ENCODE results near the gene MSH5. TPM values are rescaled to one million over a fixed set of nuclear protein-coding genes. Genes with fewer than 3 reads are reported as not detected.

The MSH5 gene
- total and polyA plus RNA-seq, 9 of the 15 experiments (the other 6 are each of a cell fraction or from before 2014, with no cell fraction given), result 12.5 to 104 (median 46.6) TPM

DNA sequence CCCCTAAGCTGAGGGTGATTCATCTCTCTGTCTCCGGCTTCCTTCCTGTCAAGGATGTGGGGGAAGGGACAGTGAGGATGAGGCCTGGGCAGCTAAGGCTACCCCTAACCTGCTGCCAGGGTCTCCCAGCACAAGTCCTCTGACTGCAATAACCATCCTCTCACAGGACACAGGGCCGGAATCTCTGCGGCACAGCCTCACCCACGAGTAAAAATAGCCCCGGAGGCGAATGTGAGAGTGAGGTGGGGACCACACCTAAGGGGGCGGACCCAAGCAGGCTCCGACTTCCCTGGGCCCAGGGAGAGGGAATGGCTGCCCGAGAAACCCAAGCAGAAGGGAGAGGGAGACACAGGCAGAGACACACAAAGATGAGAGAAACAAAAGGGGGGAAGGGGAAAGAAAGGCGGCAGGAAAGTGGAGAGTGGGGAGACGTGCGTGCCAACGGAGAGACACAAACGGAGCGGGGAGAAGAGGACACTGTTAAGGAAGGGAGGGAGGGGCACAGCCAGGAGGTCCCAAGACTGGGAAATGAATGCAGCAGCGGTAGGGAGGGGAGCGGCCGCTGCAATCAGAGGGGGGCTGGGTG, 4.9 kb upstream of the MSH5 start (continued):
- TF ChIP-seq, protein P1, sequence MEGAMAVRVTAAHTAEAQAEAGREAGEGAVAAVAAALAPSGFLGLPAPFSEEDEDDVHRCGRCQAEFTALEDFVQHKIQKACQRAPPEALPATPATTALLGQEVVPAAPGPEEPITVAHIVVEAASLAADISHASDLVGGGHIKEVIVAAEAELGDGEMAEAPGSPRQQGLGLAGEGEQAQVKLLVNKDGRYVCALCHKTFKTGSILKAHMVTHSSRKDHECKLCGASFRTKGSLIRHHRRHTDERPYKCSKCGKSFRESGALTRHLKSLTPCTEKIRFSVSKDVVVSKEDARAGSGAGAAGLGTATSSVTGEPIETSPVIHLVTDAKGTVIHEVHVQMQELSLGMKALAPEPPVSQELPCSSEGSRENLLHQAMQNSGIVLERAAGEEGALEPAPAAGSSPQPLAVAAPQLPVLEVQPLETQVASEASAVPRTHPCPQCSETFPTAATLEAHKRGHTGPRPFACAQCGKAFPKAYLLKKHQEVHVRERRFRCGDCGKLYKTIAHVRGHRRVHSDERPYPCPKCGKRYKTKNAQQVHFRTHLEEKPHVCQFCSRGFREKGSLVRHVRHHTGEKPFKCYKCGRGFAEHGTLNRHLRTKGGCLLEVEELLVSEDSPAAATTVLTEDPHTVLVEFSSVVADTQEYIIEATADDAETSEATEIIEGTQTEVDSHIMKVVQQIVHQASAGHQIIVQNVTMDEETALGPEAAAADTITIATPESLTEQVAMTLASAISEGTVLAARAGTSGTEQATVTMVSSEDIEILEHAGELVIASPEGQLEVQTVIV (CRISPR knock-in tag; IDR thresholded peaks at IDR 0.05; ENCODE audit: borderline replicate concordance), result no peak
- TF ChIP-seq ZNF507 (tag; conservative IDR thresholded peaks at IDR 0.05) (no peak), ZNF830 (CRISPR knock-in tag; IDR thresholded peaks at IDR 0.05) (0 out of 2 replicates have a peak, but pooled peaks have one; percentile 18), SRSF9 (IDR thresholded peaks at IDR 0.05; ENCODE audit: borderline replicate concordance, low read depth, low read length) (no peak), CAMTA2 (CRISPR knock-in tag; conservative IDR thresholded peaks at IDR 0.05) (no peak), ZBTB8A (IDR thresholded peaks at IDR 0.05; ENCODE audit: partially characterized antibody) (no peak), SRSF3 (IDR thresholded peaks at IDR 0.05; ENCODE audit: insufficient read depth, low read length) (no peak), BACH1 (tag; IDR thresholded peaks at IDR 0.05) (no peak), CEBPB (tag; IDR thresholded peaks at IDR 0.05) (no peak), ZBTB7A (IDR thresholded peaks at IDR 0.05; ENCODE audit: borderline replicate concordance, control insufficient read depth, low read depth, low read length) (no peak), HMGN3 (IDR thresholded peaks at IDR 0.05; ENCODE audit: borderline replicate concordance, extremely low read depth, insufficient read length, low read depth, low read length) (no peak), ILF3 (IDR thresholded peaks at IDR 0.05; ENCODE audit: borderline replicate concordance) (no peak), SMAD3 (CRISPR knock-in tag; conservative IDR thresholded peaks at IDR 0.05) (0 out of 2 replicates have a peak, but pooled peaks have one; percentile 6), KLF10 (CRISPR knock-in tag; IDR thresholded peaks at IDR 0.05) (no peak), ZNF143 (CRISPR knock-in tag; IDR thresholded peaks at IDR 0.05) (no peak), SMC3 (conservative IDR thresholded peaks at IDR 0.05; ENCODE audit: insufficient read depth, low read depth, low read length) (no peak), MEF2A (IDR thresholded peaks at IDR 0.05; ENCODE audit: control insufficient read depth, low read depth, low read length) (no peak), ZNF436 (CRISPR knock-in tag; IDR thresholded peaks at IDR 0.05) (no peak), ZSCAN29 (IDR thresholded peaks at IDR 0.05) (no peak), RAD21 (CRISPR knock-in tag; conservative IDR thresholded peaks at IDR 0.05 in 1 of 2, IDR thresholded peaks at IDR 0.05 in 1 of 2) (no peak), BRD9 (IDR thresholded peaks at IDR 0.05; ENCODE audit: low read depth, partially characterized antibody) (no peak), SNIP1 (IDR thresholded peaks at IDR 0.05; ENCODE audit: low read depth) (no peak)
- TF ChIP-seq, protein P2, sequence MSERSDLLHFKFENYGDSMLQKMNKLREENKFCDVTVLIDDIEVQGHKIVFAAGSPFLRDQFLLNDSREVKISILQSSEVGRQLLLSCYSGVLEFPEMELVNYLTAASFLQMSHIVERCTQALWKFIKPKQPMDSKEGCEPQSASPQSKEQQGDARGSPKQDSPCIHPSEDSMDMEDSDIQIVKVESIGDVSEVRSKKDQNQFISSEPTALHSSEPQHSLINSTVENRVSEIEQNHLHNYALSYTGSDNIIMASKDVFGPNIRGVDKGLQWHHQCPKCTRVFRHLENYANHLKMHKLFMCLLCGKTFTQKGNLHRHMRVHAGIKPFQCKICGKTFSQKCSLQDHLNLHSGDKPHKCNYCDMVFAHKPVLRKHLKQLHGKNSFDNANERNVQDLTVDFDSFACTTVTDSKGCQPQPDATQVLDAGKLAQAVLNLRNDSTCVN (CRISPR knock-in tag; IDR thresholded peaks at IDR 0.05), result peak; percentile 94
